Esophagus squamous epithelium (tissue), 5 donors: ENCODE measurements around the gene MYZAP. TPM values are rescaled to one million over a fixed set of nuclear protein-coding genes. Genes with fewer than 3 reads are reported as not detected.

Source experiments
- DNase-seq: peaks from one replicate; lab custom pipeline; 2025; lab: John Stamatoyannopoulos, UW
- H3K27ac ChIP-seq, 4 donors: fragments of 200-600 bp; sonication (generic); one replicate each; pipeline ENCODE4 v1.5.1; 2016 to 2019; ENCODE audit warnings: mild to moderate bottlenecking in 1 of 4
- H3K27me3 ChIP-seq, 4 donors: fragments of 200-600 bp; sonication (generic); 1 replicate in 3 of 4; 2 replicates in 1 of 4; pipeline versions ENCODE4 v1.5.1 to v1.6.0; 2017 to 2021; ENCODE audit warnings: antibody characterized with exemption in 1 of 4
- H3K36me3 ChIP-seq, 3 donors: fragments of 200-600 bp; sonication (generic); one replicate each; pipeline ENCODE4 v1.5.1; 2016 to 2019
- H3K4me1 ChIP-seq, 3 donors: fragments of 200-600 bp; sonication (generic); one replicate each; pipeline ENCODE4 v1.5.1; 2017 to 2019
- H3K4me3 ChIP-seq, 4 donors: fragments of 200-600 bp; sonication (generic); 1 replicate in 3 of 4; 2 replicates in 1 of 4; pipeline ENCODE4 v1.5.1; 2016 to 2019; ENCODE audit warnings: mild to moderate bottlenecking in 2 of 4, moderate library complexity in 1 of 4
- H3K9me3 ChIP-seq, 3 donors: fragments of 200-600 bp; sonication (generic); one replicate each; pipeline ENCODE4 v1.5.1; 2016 to 2019
- CTCF ChIP-seq, 6 experiments: fragments of 450-650 bp in 4 of 6; fragments of 200-600 bp in 2 of 6; sonication (generic) in 2 of 6; IDR thresholded peaks; one replicate each; pipeline ENCODE4 v1.5.1; 2016 to 2019; ENCODE audit warnings: antibody characterized with exemption in 6 of 6, mild to moderate bottlenecking in 4 of 6, moderate library complexity in 4 of 6
- POLR2A ChIP-seq, 4 donors: fragments of 450-650 bp; IDR thresholded peaks; one replicate each; pipeline ENCODE4 v1.6.1; 2017; ENCODE audit warnings: antibody characterized with exemption in 4 of 4, mild to moderate bottlenecking in 4 of 4, moderate library complexity in 3 of 4
- WGBS, 2 donors: methylation state at CpG; one replicate each; pipeline ENCODE4 v1.1.5; 2018; 5-methylcytosine and 5-hydroxymethylcytosine counted together
- intact Hi-C: fragments of 100-400 bp; cut with DNase I; formaldehyde crosslinking; loops from one replicate; pipeline ENCODE4 v1.15.0; 2022
- total RNA-seq, 4 donors: library from RNA; depleted of rRNA; stranded (reverse); fragments of >200 nt; gene quantifications; one replicate each; pipeline ENCODE4 v1.1.0, GENCODE V29; 2016
- donor health status: DM: yes; HTN: yes; CAD: no.

The MYZAP gene
- total RNA-seq, 4 donors from 2014 or later, result 21.2 to 36.0 (median 26.5) TPM

GRCh38 chr15:57671636-57672035 is 79.9 kb downstream of the MYZAP start:
- DNase-seq, result no peak
- Histone ChIP-seq H3K4me3 (no peak overlapping the region), H3K4me1 (peaks cover 0 to 4% (median 0%) of the 10 kb centered on the region in 3 donors), H3K27ac (no peak overlapping the region), H3K27me3 (no peaks in the 10 kb centered on the region), H3K36me3 (no peaks in the 10 kb centered on the region), H3K9me3 (no peaks in the 10 kb centered on the region)
- intact Hi-C loops, result no loop called here
- WGBS, 2 donors, result 0% methylated on average over 1 of the region's 1 CpG
- TF ChIP-seq CTCF (IDR thresholded peaks at IDR 0.05) (no peak), POLR2A (IDR thresholded peaks at IDR 0.05) (no peak)

DNA sequence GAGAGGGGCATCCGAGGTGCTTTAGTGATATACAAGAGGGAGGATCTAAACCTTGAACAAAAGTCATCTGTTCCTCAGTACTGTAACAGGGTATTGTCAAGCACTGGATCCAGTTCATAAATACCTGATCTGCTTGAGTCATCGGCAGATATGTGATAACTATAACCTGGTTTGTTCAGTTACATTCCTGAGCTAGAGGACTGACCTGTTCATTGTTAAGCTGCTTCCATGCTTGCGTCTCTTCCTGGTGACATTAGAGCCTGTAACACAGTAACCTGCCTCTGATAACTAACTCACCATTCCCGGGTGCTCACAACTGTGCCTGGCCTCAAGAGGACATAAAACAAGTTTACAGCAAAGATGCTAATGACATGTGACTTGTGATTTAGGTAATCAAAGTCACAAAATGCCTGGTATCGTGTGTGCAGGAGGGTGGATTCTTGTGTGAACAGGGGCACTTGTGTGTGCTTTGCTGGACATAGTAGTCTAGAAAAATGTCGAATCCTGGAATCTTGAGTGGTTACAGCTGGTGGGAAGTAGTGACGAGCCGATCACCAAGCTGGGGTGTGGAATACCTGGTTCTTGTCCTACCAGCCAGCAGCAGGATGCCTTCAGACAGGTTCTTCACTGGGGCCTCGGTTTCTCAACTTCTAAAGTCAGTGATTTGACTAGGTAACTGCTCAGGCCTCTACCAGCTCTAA is 83.9 kb downstream of the MYZAP start:
- no peaks in the 10 kb centered on the region for H3K9me3 ChIP-seq
- H3K27ac ChIP-seq, result no peak overlapping the region
- H3K27me3 ChIP-seq, result no peaks in the 10 kb centered on the region
- intact Hi-C loops, result no loop called here
- H3K4me1 ChIP-seq, result no peaks in the 10 kb centered on the region
- no peaks in the 10 kb centered on the region for H3K36me3 ChIP-seq
- no peak overlapping the region for H3K4me3 ChIP-seq
- 84 to 85% methylated on average over 9 of the region's 9 CpGs for WGBS, 2 donors
- TF ChIP-seq CTCF (IDR thresholded peaks at IDR 0.05), result no peak
- no peak for TF ChIP-seq POLR2A (IDR thresholded peaks at IDR 0.05)
- DNase-seq, result no peak

GRCh38 chr15:57676585-57676984 is 84.9 kb downstream of the MYZAP start:
- Histone ChIP-seq H3K36me3 (no peaks in the 10 kb centered on the region), H3K9me3 (no peaks in the 10 kb centered on the region), H3K4me1 (no peaks in the 10 kb centered on the region), H3K27ac (no peak overlapping the region), H3K4me3 (no peak overlapping the region), H3K27me3 (no peaks in the 10 kb centered on the region)
- DNase-seq, result no peak
- intact Hi-C loops, result no loop called here
- WGBS, 2 donors, result 82 to 86% methylated on average over 5 of the region's 5 CpGs
- TF ChIP-seq POLR2A (IDR thresholded peaks at IDR 0.05) (no peak), CTCF (IDR thresholded peaks at IDR 0.05) (no peak)

GRCh38 chr15:57677204-57677603 is 85.5 kb downstream of the MYZAP start:
- Histone ChIP-seq H3K4me1 (no peaks in the 10 kb centered on the region), H3K27ac (no peak overlapping the region), H3K9me3 (no peaks in the 10 kb centered on the region), H3K36me3 (no peaks in the 10 kb centered on the region), H3K27me3 (no peaks in the 10 kb centered on the region), H3K4me3 (no peak overlapping the region)
- DNase-seq, result no peak
- TF ChIP-seq POLR2A (IDR thresholded peaks at IDR 0.05) (no peak), CTCF (IDR thresholded peaks at IDR 0.05) (no peak)
- WGBS, 2 donors, result 38 to 72% methylated on average over 1 to 3 of the region's 3 CpGs
- intact Hi-C loops, result no loop called here

DNA sequence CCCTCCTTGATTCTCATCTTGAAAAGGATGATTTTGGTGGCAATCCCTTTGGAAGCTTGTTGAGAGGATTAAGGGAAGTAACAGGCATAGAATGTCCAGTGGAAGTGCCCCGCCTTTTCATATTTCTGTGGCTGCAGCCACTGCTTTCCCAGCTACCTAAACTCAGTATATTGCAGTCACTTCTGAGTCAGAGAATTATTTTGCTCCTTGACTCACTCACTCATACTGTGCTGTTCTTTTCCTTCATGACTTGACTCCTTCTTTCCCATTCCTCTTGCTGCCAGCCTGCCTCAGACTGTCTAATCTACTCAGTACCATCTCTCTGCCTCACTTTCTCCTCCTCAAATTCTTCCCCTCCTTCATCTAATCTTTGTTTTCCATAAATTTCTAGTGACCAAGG is 88.3 kb downstream of the MYZAP start:
- intact Hi-C loops, result no loop called here
- no peak for DNase-seq
- Histone ChIP-seq H3K27ac (no peak overlapping the region), H3K4me1 (no peaks in the 10 kb centered on the region), H3K27me3 (no peaks in the 10 kb centered on the region), H3K4me3 (no peak overlapping the region), H3K36me3 (no peaks in the 10 kb centered on the region), H3K9me3 (no peaks in the 10 kb centered on the region)
- 89 to 90% methylated on average over 1 of the region's 1 CpG for WGBS, 2 donors
- no peak for TF ChIP-seq CTCF (IDR thresholded peaks at IDR 0.05)
- no peak for TF ChIP-seq POLR2A (IDR thresholded peaks at IDR 0.05)
